RPMI8226 (cell line): ENCODE data around the gene MAPK11.

ENCODE experiments used
- DNase-seq: peaks from one replicate; pipeline ENCODE4 v3.0.0-alpha.2; 2015

MAPK11 gene

DNA sequence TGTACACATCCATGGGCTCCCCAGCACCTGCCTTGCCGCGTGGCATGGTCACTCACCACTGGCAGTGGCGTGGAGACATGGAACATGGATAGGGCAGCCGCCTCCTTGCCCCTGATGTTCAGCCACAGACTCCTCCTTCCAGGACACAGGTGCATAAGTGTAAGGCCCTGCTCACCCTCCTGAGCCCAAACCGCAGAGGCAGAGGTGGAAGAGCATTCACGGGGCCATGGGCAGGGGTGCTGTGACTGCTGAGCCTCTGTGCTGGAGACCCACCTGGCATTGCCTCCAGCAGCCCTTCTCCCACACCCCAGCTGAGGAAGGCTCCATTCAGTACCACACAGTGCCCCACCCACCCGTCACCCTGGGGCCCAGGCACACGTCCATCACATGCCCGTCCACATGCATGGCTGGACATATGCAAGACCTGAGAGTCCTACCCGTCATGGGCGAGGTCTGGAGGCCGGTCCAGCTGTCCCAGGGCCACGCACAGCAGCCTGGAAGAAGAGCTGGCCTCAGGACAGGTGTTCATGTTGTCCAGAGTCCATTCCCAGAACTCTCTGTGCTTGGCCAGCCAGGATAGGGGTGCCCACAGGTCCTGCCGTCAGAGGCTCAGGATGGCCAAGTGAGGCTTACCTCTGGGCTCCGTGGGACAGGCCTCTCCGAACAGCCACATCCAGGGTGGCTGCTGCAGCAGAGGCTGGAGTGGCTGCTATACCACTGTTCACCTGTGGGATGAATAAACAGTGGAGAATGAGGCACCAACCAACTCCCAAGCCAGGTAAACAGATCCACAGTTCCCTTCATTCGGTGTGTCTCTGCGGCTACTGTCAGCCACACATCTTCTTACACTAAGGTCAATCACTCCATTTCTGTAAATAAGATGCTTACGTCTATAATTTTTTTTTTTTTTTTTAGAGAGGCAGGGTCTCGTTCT is 23.7 kb downstream of the MAPK11 start:
- DNase-seq = peak; percentile 34

DNA sequence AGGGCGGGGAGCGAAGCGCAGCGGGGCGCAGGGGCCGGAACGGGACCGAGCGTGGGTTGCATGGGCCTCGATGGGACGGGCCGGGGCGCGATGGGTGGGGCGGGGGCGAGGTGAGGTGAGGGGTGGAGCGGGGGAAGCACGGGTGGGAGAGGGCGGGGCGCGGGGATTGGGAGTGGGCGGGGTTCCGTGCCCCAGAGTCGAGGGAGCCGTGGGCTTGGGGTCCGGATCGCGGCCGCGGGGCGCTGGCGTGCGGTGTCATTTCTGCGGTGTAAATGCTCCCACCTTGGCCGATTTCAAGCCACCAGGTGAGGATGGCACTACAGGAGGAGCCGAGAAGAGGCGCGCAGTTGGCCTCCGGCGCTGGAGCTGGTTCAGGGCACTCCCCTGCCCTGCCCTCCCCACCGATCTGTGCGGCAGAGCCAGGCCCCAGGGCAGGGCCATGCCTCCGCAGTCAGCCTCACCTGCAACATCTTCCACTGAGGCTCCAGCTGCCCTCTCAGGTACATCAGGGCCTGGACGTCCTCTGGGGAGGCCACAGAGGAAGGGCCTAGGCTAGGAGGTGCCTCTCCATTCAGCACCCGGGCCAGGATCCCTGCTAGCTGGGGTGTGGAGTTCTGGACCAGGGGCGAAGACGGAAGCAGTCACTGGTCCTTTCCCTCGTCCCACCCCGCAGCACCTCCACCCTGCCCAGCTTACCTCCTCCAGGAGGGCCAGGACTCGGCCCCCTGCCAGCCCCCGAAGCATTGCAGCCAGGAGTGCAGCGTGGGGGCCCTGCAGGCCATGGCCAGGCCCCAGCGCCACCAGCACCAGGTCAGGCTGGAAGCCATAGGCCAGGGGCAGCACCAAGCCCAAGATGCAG is 24.7 kb downstream of the MAPK11 start:
- DNase-seq = peak; percentile 42

DNA sequence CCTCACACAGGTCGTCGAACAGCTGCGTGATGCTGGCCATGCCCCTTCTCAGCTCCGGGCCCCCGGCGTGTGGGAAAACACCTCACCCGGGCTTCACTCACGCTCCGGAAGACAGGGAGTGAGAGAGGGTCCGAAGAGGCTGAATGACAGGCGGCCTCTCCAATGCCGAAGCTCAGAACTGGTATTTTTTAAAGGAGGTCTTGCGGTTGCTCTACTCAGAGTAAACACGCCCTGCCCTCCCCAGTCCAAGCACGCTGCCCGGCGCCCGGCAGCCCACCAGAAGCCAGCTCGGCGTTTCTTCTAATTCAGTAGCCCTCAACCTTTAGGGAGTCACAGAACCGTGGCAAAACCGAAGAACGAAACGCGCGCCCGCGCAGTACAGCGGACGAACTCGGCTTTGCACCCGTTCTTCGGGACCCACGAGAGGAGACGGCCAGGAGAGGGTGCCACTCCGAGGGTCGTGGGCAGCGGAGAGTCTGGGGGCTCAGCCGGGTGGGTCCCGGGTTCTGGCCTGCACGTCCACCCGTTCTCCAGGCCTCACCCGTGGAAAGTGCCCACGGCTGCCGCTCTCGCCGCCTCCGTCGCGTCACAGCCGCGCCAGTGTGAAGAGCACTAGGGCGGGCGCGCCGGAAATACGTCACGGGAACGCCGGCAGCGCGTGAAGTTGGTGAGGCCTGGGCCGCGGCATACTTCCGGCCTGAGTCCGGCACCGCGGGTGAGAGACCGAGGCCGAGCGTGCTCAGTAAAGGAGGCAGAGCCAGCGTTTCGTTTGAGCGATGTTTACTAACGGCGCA is 25.6 kb downstream of the MAPK11 start, which contains the start of gene TUBGCP6:
Gene TUBGCP6, minus strand, starts transcription at position 604 of the 794 bp plus-strand sequence. Its CDS starts 564 bp downstream, at position 40.
- DNase-seq = peak; percentile 97

DNA sequence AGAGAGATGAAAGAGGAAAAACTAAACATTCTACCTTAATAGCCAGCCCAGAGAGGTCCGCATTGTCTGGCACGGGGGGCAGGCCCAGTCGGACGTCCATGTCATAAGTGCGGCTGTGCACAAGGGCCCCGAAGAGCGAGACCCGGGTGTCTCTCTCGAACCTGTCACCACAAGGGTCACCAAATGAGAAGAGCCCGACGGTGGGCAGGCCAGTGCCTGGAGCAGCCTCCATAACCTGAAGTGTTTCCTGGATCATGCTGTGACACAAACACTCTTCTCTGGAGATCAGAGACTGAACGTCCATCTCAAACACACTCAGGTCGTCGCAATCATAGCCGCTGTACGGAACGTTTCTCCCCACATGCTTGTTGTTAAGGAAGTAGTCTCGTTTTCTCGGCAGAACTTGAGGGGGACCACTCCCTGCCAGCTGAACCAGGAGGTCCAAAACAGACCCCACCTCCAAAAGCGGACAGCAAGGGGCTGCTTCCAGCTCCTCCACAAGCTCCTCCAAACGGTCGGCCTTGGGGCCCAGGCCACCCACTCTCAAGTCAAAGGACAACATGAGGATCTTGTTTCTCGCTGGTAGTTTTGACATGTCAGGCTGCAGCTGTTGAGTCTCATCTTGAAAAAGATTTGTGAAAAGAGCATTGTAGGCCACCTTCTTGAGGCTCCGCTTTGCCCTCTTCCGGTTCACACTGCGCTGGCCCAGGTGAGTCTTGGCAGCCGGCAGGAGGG is 26.3 kb downstream of the MAPK11 start:
- DNase-seq = peak; percentile 17

DNA sequence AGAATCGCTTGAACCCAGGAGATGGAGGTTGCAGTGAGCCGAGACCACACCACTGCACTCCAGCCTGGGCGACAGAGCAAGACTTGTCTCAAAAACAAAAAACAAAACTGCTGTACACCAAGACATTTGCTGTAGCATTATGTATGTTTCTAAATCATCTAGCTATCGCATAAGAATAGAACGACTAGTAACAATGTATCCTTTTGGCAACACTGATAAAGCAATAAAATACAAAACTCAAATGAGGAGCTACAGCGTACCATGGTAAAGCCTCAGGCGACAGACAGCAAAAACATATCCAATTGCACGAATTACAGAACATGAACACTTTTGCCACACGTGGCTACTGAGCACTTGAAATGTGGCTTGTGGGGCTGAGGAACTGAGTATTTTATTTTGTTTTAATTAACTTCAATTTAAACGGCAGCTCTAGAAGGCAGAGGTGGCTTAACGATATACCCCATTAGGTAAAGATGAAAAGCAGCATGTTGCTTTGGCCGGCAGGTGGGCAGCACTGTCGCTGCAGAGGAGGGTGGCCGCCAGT is 27.7 kb downstream of the MAPK11 start:
- DNase-seq = no peak

DNA sequence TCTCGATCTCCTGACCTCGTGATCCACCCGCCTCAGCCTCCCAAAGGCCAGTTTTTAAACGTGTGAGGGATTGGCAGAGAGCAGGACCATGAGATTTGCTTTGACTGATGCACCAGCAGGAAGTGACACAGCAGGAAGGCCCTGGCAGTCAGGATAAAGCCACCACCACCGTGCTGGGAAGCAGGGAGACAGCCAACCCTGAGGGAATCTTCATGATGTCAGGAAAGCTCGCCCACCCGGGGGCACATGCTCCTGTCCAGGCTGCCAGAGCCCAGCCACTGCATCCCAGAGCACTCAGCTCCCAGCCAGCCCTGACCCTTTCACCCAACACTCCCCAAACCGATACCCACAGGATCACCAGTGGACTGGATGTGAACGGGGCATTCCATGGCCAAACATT is 31.4 kb downstream of the MAPK11 start:
- DNase-seq = no peak

DNA sequence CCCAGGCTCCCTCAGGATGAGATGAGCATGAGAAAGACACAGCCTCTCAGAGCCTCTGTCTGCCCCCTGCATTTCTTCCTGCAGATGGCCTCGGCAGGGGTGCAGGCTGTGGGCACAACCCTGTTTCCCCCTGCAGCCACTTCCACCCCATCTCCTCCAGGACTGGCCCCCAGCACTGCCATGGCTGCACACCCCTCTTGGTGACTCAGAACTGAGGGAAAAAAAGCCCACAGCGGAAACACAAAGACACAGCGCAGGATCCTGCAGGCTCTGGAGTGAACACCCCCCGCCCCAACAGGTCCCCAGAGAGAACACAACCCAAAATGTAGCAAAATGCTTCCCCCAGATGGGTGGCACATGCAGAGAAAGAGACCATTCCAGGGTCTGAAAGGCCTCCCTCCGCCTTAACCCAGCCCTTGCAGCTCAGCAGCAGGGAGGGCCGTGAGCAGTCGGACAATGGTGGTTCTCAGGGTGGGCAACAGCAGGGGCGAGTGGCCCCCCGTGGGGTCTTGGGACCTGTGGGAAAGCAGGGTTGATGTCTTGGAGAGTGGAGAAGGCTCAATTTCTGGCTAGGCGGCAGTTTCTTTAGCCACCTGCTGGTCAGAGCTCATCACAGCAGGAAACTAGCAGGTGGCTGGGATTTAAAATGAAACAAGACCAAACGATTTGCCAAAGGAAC is 33.3 kb downstream of the MAPK11 start:
- DNase-seq = peak; percentile 48

DNA sequence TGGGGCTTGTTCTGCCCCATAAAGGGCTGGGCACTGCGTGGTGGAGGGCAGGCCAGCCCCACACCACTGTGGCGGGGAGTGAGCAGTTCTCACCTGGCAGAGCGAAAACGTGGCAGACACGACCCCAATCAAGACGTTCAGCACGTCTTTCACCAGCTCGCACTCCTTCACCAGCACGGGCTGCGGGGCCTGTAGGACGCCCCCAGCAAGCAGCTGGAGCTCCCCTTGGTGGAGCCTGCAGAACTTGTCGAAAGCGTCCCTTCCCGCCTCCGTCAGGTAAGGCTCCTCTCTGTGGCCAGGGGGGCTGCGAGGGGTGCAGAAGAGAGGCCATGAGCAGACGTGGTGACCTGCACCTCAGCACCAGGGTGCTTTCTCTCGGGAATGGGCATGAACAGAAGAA is 37.0 kb downstream of the MAPK11 start:
- no peak for DNase-seq

DNA sequence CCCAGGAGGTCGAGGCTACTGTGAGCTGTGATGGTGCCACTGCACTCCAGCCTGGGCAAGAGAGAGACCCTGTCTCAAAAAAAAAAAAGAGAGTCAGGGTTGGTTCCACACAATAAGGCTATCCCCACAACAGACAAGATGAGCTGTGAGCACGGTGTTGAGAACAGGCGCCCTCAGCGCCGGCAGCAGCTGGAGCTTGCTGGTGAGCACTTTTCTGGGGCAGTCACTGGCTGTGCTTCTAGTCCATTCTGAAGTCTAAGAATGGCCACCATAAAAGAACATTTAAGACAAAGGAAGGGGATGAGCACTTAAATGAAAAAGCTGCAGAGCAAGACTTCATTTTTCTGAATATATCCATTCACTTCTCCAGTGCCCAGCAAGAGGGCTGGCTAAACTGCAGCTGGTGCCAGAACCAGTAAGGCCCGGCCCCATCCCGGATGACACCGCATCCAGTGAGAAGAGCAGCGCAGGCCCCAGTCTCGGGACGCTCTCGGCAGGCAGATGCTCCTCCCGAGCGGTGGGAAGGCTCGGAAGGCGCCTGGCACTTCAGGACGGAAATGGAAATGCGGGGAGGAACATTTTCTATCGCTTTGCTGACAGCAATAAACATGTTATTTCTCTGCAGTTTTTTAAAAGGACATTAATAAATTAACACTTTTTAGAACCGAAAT is 37.6 kb downstream of the MAPK11 start:
- no peak for DNase-seq

DNA sequence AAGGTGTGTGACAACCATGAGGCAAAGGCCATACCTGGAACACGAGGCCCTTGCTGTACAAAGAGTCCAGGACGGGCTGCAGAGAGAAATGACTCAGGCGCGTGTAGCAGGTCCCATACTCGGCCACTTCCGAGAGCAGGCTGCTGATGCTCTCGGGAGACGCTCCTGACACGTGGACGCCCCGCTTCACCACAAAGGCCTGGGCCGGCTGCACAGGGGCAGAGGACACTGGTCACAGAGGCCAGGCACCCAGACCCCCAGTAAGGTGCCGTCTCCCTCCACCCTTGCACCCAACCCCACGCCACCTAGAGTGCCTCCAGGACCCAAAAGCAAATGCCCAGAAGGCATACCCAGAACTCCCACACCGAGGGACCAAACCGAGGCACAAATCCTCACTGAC is 40.8 kb downstream of the MAPK11 start:
- DNase-seq = no peak

DNA sequence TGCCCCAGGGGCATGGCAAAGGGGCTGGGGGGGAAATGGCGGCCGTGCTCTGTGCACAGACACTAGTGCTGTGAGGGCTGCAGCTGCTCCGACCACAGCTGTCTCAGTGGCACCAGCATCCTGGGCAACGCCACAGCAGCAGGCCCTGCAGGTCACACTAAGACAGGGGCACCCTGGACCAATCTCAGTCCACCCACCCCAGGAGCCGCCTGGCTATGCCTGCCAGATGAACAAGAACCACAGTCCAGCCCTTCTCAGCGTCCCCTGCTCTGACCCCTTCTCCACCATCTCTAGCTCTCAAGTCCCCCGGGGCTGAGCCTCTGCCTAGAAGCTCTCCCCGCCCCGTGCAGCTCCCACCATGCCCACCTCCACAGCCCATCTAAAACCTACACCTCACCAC is 41.8 kb downstream of the MAPK11 start:
- no peak for DNase-seq

DNA sequence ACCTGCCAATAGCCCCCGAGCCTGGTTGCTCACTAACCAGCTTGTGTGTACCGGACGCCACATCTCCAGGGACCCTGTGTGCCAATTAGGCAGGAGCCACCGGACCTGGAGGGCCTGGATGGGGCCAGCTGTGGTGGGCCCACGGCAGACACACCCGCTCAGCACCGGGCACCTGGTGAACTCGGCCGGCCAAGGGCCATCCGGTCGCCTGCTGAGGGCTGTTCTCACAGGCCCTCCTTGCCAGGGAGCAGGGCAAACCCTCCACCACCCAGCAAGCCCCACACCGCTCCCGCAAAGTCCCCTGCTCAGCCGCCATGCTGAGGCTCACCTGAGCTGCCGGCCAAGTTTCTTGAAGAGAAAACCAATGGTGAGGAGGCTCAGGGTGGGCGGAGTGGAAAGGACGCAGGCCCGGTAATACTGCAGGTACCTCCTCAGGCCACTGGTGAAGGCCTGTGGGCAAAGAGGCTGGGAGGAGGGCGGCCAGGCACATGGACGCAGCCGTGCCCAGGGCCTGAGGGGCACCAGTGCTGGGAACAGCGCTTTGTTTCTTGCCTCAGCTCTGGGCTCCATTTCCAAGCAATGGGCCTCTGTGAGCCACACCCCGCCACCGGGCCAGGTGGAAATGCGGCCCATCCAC is 42.5 kb downstream of the MAPK11 start:
- no peak for DNase-seq

DNA sequence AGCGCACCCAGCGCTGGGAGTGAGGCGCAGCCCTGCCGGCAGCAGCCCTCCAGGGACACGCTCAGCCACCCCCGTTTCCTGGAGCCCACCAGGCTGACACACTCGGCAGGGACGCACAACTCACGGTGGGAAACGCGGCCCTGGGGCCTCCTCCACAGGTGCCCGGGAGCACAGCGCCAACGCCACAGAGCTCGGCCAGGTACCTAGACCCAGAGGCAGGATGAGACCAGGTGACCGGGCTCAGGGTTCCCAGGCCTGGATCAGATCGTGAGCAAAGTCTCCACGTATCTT is 43.4 kb downstream of the MAPK11 start:
- DNase-seq = no peak

DNA sequence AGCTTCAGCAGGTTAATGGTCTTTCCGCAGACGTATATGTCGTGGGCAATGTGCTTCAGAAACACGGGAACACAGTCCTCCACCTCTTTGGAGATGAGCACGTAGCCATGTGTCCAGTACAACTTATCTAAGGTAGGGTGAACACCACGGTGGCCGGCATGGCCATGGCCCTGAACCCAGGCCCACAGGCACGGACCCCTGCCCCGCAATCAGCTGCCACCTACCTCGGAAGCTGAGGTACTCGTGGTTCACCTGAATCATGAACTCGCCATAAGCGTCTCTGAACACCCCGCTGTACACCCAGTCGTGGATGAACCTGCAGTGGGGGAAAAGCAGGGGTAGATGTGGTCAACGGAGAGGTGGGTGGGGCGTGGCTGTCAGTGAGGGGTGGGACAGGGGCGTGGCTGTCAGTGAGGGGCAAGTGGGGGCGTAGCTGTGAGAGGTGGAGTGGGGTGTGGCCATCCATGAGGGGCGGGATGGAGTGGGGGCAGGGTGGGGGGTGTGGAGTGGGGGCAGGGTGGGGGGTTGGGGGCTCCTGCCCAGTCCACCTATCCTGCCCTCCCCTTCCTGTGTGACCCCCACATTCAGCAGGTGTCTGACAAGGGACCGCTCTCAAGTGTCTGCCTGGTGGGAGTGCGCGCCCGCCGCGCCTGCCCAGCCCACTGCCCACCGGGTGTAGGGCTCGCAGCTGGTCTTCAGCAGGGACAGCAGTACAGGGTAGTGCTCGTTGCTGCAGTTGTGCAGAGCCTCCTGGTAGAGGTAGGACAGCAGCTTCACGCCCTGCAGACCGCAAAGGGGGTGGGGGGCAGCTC is 43.9 kb downstream of the MAPK11 start:
- no peak for DNase-seq

DNA sequence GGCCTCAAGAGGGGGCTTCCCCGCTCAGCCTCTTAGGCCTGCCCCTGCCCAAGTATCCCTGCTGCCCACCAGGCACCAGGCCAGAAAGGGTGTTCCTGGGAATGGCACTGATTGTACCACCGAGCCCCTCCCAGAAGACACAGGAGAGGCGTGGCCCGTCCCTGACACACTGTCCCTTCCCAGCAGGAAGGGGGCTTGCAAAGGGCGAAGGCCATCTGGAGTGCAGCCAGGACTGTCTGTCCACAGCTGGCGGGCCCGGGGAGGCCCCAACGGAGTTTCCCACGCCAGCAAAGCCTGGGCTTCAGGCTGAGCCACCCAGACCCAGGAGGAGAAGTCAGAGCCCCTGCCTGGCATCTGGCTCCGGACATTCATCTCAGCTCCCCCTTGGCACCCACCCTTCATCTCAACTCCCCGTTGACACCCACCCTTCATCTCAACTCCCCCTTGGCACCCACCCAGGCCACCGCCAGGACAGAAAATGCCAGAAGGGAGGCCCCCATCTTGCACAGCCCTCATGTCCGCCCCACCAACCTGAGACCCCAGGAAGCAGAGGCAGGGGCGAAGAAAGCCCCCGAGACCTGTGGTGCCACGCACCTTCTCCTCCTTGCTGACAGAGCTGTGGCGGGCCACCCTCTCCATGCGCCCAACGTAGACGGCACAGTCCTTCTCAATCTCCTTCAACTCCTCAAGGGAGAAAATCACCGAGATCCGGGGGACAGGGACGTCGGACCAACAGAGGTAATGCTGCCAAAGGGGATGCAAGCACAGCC is 44.8 kb downstream of the MAPK11 start:
- DNase-seq = no peak

DNA sequence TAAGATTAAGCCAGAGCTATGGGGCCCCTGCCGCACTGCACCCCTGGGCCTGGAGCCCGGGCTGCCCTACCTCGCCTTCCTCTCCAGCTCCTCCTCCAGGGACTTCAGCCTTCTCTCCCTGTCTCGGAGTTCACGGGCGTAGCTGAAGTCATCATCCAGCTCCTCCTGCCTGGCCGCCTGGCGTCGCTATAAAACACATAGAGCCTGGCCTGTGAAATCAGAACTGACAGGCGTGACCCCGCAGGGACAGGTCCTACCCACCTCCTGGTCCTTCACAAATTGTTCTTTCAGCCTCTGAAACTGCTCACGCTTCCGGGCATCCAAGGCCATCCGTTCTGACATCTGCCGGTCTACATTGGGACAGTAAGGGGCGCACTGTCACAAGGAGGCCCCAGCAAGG is 46.1 kb downstream of the MAPK11 start:
- no peak for DNase-seq

DNA sequence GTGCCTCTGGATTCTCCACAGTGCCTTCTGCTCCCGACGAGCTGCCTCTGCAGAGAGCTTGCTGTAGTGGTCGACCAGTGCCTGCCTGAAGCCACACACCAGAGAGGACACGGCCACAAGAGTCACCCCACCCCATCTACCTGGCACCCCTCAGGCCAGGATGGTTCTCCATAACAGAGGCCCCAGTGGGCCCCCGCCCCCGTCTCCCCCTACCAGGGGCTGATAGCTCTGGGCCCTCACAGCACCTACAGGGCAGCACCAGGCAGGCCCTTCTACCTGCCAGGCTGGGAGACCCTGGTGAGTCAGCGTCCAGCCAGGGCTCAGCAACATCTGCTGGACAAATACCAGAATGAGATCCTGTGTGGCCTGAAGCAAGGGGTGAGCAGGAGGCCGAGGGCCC is 47.7 kb downstream of the MAPK11 start:
- DNase-seq = no peak

DNA sequence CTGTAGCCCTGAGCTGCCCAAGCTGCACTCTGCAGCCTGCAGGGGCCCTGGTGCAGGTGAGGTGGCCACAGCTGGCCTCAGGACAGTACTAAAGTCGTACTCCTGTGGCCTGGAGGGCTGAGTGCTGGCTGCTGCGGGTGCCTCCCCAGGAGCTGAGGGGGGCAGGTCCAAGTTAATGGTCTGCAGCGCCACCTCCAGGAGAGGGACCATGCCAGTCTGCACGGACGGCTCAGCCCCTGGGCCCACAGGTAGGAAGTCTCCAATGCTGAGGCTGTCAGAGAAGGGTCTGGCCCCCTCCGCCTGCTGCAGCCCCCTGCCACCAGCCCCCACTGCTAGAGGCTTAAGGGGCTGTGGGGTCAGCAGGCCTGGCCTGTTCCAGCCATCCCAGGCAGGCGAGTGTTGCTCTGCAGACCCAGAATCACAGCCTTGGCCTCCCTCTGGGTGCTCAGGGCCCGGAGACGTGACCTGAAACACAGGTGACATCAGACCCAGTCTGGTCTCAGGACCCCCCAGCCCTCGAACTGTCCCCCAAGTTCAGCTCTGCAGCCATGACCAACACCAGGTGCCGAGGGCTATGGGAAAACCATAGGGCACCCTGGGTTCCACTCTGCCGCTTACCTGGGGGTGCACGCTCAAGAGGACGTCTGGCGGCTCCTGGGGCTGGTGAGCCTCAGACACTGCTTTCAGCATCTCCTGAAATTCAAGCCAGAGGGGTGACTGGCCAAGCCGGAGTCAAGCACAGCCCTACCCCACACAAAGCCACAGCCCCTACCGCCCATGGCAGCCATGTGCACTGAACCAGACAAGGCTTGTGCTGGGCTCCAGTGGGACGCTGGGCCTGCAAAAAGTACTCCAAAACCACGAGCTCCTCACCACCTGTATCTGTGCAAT is 48.5 kb downstream of the MAPK11 start:
- no peak for DNase-seq
